HCT116 (cell line): ENCODE data around the gene LRFN4. TPM values are rescaled to one million over a fixed set of nuclear protein-coding genes. Genes with fewer than 3 reads are reported as not detected.

Experiments used
- ATAC-seq: fragments of 200-7000 bp; cut with Tn5 transposase; 2 replicates; pipeline ENCODE4 v1.9.1; 2020; ENCODE audit warnings: mild to moderate bottlenecking, moderate library complexity
- BruUV-seq: library from RNA; stranded (reverse); fragments of 400-500 nt; replicated peaks from 2 replicates; lab custom pipeline; 2021; lab: Mats Ljungman, UMichigan
- CTCF ChIA-PET: fragments of 300-600 bp; sonication (Branson Sonifier 250); formaldehyde crosslinking; loops from one replicate; lab custom pipeline; 2021; ENCODE audit warnings: antibody characterized with exemption; lab: Charles Lee
- POLR2A ChIA-PET: fragments of 300-600, 350-600 bp; sonication (Branson Sonifier 250); formaldehyde crosslinking; loops from one replicate; lab custom pipeline; 2021; ENCODE audit warnings: antibody characterized with exemption; lab: Charles Lee
- RAD21 ChIA-PET, 2 experiments: fragments of 300-600 bp; sonication (Branson Sonifier 250); formaldehyde crosslinking; loops; one replicate each; lab custom pipeline; 2023; ENCODE audit warnings: low total read pairs in 2 of 2; ENCODE audit not compliant: uncharacterized antibody in 2 of 2, unreplicated experiment in 2 of 2, low non-redundant PET in 1 of 2; lab: Charles Lee
- DNase-seq: peaks from one replicate; pipeline ENCODE4 v3.0.0-alpha.2; 2010; ENCODE audit warnings: low read depth, low spot score
- H2AFZ ChIP-seq: fragments of 200-600 bp; shearing (Covaris generic), sonication (generic); 2 replicates; pipeline ENCODE4 v1.6.1; 2017; ENCODE audit warnings: low read depth, mixed run types, mixed read lengths, antibody characterized with exemption, low read length; ENCODE audit not compliant: poor library complexity, severe bottlenecking
- H3K27ac ChIP-seq: 2 replicates; pipeline ENCODE4 v1.5.1; 2012; ENCODE audit warnings: low read depth, low read length
- H3K27me3 ChIP-seq: fragments of 200-600 bp; sonication (generic); 2 replicates; pipeline ENCODE4 v1.6.1; 2016; ENCODE audit warnings: mixed run types, low read length, mixed read lengths; ENCODE audit not compliant: insufficient read depth
- H3K36me3 ChIP-seq, 2 experiments: fragments of 200-500 bp in 1 of 2; fragments of 200-600 bp in 1 of 2; sonication (Bioruptor generic) in 1 of 2; sonication (generic) in 1 of 2; 2 replicates each; pipeline versions ENCODE4 v1.5.1 to v1.6.1; 2014 to 2016; ENCODE audit warnings: low read length in 2 of 2, inconsistent platforms in 1 of 2, mixed read lengths in 1 of 2, mixed run types in 1 of 2; ENCODE audit not compliant: insufficient read depth in 2 of 2, control insufficient read depth in 1 of 2
- H3K4me1 ChIP-seq, 2 experiments: fragments of 200-600 bp in 1 of 2; sonication (generic) in 1 of 2; 2 replicates each; pipeline versions ENCODE4 v1.5.1 to v1.6.1; 2012 to 2017; ENCODE audit warnings: low read length in 2 of 2, inconsistent platforms in 1 of 2, mild to moderate bottlenecking in 1 of 2, mixed read lengths in 1 of 2, mixed run types in 1 of 2, moderate library complexity in 1 of 2; ENCODE audit not compliant: insufficient read depth in 2 of 2, control insufficient read depth in 1 of 2
- H3K4me2 ChIP-seq: fragments of 200-600 bp; sonication (generic); 2 replicates; pipeline ENCODE4 v1.6.1; 2017; ENCODE audit warnings: mixed run types, low read length, mixed read lengths
- H3K4me3 ChIP-seq, 2 experiments: fragments of 200-600 bp in 1 of 2; sonication (generic) in 1 of 2; replicated peaks in 1 of 2; 2 replicates each; pipeline ENCODE4 v1.5.1; 2011 to 2016; ENCODE audit warnings: low read length in 2 of 2, control low read depth in 1 of 2, low read depth in 1 of 2, mild to moderate bottlenecking in 1 of 2, mixed read lengths in 1 of 2, mixed run types in 1 of 2
- H3K79me2 ChIP-seq: fragments of 200-600 bp; sonication (generic); 2 replicates; pipeline ENCODE4 v1.6.1; 2017; ENCODE audit warnings: mild to moderate bottlenecking, mixed run types, low read length, moderate library complexity, mixed read lengths; ENCODE audit not compliant: insufficient read depth
- H3K9ac ChIP-seq: fragments of 200-600 bp; sonication (generic); 2 replicates; pipeline ENCODE4 v1.6.1; 2016; ENCODE audit warnings: low read length, mixed read lengths
- H3K9me2 ChIP-seq: fragments of 200-600 bp; sonication (generic), shearing (Covaris generic); 2 replicates; pipeline ENCODE4 v1.6.1; 2017; ENCODE audit warnings: mixed run types, mild to moderate bottlenecking, moderate library complexity; ENCODE audit not compliant: insufficient read depth
- H3K9me3 ChIP-seq, 2 experiments: fragments of 200-500 bp in 1 of 2; fragments of 200-600 bp in 1 of 2; sonication (Bioruptor generic) in 1 of 2; sonication (generic) in 1 of 2; 2 replicates each; pipeline ENCODE4 v1.6.1; 2014 to 2017; ENCODE audit warnings: low read length in 2 of 2, mixed read lengths in 2 of 2, inconsistent platforms in 1 of 2, low read depth in 1 of 2, mild to moderate bottlenecking in 1 of 2, mixed run types in 1 of 2, moderate library complexity in 1 of 2; ENCODE audit not compliant: control insufficient read depth in 1 of 2, insufficient read depth in 1 of 2
- H4K20me1 ChIP-seq: fragments of 200-600 bp; sonication (generic), shearing (Covaris generic); 2 replicates; pipeline ENCODE4 v1.6.1; 2017; ENCODE audit warnings: mixed run types, mild to moderate bottlenecking, moderate library complexity; ENCODE audit not compliant: insufficient read depth
- CEBPB ChIP-seq: IDR thresholded peaks from 2 replicates; pipeline ENCODE4 v1.6.1; 2012; ENCODE audit warnings: low read depth
- EGR1 ChIP-seq: IDR thresholded peaks from 2 replicates; pipeline ENCODE4 v1.6.1; 2012; ENCODE audit warnings: low read depth
- ELF1 ChIP-seq: IDR thresholded peaks from 2 replicates; pipeline ENCODE4 v1.6.1; 2012; ENCODE audit warnings: low read depth, borderline replicate concordance
- JUND ChIP-seq: IDR thresholded peaks from 2 replicates; pipeline ENCODE4 v1.6.1; 2012
- SIN3A ChIP-seq: IDR thresholded peaks from 2 replicates; pipeline ENCODE4 v1.6.1; 2012; ENCODE audit warnings: low read depth
- TCF7L2 ChIP-seq: IDR thresholded peaks from 2 replicates; pipeline ENCODE4 v1.7.0; 2011; ENCODE audit warnings: borderline replicate concordance, inconsistent platforms; ENCODE audit not compliant: insufficient read depth, insufficient read length; ENCODE audit errors: extremely low read depth
- ZNF274 ChIP-seq: fragments of 200-500 bp; sonication (Bioruptor generic); IDR thresholded peaks from 2 replicates; pipeline ENCODE4 v1.6.1; 2014; ENCODE audit warnings: mild to moderate bottlenecking, low read depth, low read length, inconsistent platforms
- intact Hi-C: fragments of 100-400 bp; cut with micrococcal nuclease; formaldehyde crosslinking; loops from 2 replicates; pipeline ENCODE4 v1.10.0; 2022
- total RNA-seq: library from RNA; stranded (reverse); gene quantifications from one replicate; pipeline ENCODE4 v1.2.1, GENCODE V29; 2021; ENCODE audit not compliant: unreplicated experiment
- TF ChIP-seq, protein P1 (sequence below): IDR thresholded peaks from 2 replicates; pipeline ENCODE4 v1.6.1; 2011; ENCODE audit warnings: mild to moderate bottlenecking, low read length, moderate library complexity; ENCODE audit not compliant: insufficient replicate concordance; ENCODE audit errors: extremely low read depth

LRFN4 gene
- total RNA-seq, 1 experiment from 2014 or later, result 55.4 TPM

- TF ChIP-seq TCF7L2 (no peak), CEBPB (no peak), SIN3A (no peak), ELF1 (no peak), ZNF274 (no peak), EGR1 (no peak), JUND (no peak)
- TF ChIP-seq, protein P1, sequence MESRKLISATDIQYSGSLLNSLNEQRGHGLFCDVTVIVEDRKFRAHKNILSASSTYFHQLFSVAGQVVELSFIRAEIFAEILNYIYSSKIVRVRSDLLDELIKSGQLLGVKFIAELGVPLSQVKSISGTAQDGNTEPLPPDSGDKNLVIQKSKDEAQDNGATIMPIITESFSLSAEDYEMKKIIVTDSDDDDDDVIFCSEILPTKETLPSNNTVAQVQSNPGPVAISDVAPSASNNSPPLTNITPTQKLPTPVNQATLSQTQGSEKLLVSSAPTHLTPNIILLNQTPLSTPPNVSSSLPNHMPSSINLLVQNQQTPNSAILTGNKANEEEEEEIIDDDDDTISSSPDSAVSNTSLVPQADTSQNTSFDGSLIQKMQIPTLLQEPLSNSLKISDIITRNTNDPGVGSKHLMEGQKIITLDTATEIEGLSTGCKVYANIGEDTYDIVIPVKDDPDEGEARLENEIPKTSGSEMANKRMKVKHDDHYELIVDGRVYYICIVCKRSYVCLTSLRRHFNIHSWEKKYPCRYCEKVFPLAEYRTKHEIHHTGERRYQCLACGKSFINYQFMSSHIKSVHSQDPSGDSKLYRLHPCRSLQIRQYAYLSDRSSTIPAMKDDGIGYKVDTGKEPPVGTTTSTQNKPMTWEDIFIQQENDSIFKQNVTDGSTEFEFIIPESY, result no peak
- H3K27me3 ChIP-seq, result no peaks in the 10 kb centered on the region
- H3K4me1 ChIP-seq, result peaks cover 7 to 20% of the 10 kb centered on the region in 2 experiments; a peak in 3 of 4 replicates
- BruUV-seq, result no TSS peak
- DNase-seq, result no peak
- no peaks in the 10 kb centered on the region for H3K9me2 ChIP-seq
- peaks cover 7 to 14% of the 10 kb centered on the region in 2 experiments; a peak in 3 of 4 replicates for H3K36me3 ChIP-seq
- H3K4me2 ChIP-seq, result no peak overlapping the region
- intact Hi-C loops, result loop anchor here (5.0 kb wide), 1 partner anchor 137 kb away; the partner anchor contains the start of gene C11orf86
- ChIA-PET RAD21 (no interaction called here), POLR2A (no interaction called here), CTCF (no interaction called here)
- H2AFZ ChIP-seq, result no peak overlapping the region
- H3K4me3 ChIP-seq, result no peak overlapping the region
- peaks cover 3% of the 10 kb centered on the region; the same call in 1 of the 2 replicates for H4K20me1 ChIP-seq
- no peak overlapping the region for H3K9ac ChIP-seq
- no peak overlapping the region for H3K27ac ChIP-seq
- ATAC-seq, result no peak
- H3K79me2 ChIP-seq, result peaks cover 42% of the 10 kb centered on the region
- H3K9me3 ChIP-seq, result no peaks in the 10 kb centered on the region
Measured at GRCh38 chr11:66840317-66841091, 16.4 kb upstream of the LRFN4 start.
